Activated gamma-delta T cell (primary cell): ENCODE results near the gene NARS2.

ENCODE experiments used
- DNase-seq: peaks from one replicate; lab custom pipeline; 2025; lab: John Stamatoyannopoulos, UW

Gene NARS2

DNA sequence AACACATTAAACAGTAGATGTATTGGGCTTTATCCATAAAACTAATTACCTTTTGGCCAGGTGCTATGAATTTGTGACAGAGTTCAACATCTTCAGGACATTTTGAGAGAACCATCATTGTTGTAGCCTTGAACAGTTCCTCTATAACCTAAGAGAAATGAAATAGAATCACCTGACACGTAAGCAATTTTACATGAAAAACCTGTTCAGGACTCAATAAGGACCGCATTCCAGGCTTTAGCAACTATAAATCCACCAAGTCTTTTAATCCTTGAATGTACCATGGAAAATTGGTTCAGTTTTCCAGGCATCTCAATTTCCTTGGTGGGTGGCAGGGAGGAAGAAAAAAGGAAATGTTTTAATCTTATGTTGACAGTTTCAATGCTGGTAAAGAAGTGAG lies 96.1 kb downstream of the NARS2 start:
- DNase-seq, result no peak

GRCh38 chr11:78476066-78476465 lies 98.6 kb downstream of the NARS2 start:
- DNase-seq, result no peak

GRCh38 chr11:78474451-78474850 lies 100.2 kb downstream of the NARS2 start:
- DNase-seq, result no peak

DNA sequence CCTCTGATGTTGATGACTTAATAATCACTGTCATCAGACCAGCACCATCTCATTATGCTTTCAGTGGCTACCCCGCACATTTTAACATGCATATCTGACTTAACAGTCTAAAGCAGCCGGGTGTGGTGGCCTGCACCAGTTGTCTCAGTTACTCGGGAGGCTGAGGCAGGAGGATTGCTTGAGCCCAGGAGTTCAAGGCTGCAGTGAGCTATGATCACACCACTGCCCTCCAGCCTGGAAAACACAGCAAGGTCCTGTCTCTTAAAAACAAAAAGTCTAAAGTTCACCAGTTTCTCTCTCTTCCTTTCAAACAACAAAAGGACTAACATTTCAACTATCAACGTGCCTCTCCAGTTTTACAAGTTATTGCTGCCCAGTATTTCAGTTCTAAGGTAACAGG lies 101.8 kb downstream of the NARS2 start:
- no peak for DNase-seq

DNA sequence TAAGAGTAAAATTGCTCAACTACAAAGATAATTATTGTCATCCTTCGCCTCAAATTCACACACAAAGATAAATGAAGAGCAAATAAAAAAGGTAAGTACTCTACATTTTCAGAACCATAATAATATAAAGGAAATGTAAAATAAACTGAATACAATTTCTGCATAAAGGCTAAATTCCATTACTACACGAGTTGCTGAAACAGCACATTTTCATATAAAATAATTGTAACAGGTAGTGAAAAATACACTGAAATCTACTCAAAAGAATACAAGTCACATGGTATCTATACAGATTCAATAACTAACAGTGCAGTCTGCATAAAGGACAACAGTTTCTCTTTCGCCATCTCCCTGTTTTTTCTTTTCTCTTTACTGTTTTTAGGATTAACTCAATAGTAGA lies 102.3 kb downstream of the NARS2 start:
- no peak for DNase-seq

DNA sequence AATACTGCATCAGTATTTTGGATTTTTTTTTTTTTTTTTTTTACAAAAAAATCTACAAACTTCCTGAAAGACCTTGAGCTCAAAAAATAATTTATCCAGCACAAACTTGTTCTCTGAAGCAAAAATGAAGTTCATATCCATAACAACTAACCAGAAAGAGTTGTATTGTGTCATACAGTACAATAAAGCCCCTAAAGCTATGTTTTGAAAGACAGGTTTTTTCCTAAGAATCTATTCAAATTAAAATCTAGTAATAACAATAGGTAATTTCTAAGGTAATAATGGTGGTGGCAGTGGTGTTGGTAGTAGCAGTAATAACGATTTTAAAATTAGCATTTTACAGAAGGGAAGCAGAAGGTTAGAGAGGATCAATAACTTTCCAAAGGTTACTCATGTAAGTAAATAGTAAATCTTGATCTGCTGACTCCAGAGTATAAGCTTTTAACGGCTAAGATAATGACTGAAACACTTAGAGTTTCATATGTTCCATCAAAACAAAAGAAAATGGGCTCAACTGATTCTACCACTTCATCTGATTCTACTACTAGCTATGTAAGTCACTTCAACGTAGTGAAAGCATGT lies 103.7 kb downstream of the NARS2 start:
- DNase-seq, result no peak

DNA sequence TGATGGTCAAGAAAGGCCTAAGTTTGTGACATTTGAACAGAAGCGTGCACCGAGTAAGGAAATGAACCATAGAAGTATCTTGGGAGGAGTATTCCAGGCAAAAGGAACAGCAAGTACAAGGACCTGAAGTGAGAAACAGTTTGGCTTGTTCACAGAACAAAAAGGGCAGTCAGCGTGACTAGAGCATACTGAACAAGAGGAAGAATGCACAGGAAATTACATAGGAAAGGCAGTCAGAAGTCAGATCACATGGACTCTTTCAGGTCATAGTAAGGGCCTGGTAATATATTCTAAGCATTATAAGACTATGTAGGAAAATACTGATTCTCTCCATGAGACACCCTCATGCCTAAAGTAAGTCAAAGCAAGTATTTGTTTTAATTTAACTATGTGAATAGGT lies 104.8 kb downstream of the NARS2 start:
- no peak for DNase-seq

- DNase-seq, result no peak
Measured at GRCh38 chr11:78467931-78468330, 106.7 kb downstream of the NARS2 start.

DNA sequence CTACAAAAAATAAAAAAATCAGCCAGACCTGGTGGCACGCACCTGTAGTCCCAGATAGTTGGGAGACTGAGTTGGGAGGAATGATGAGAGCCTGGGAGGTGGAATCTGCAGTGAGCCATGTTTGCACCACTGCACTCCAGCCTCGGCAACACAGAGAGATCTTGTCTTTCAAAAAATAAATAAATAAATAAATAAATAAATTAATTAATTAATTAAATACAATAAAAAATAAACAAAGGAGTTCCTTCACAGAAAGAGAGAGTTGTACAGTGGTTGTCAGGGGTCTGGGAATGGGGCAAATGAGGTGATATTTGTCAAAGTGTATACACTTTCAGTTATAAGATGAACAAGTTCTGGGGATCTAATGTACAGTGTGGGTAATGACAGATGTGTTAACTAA lies 107.3 kb downstream of the NARS2 start:
- no peak for DNase-seq

DNA sequence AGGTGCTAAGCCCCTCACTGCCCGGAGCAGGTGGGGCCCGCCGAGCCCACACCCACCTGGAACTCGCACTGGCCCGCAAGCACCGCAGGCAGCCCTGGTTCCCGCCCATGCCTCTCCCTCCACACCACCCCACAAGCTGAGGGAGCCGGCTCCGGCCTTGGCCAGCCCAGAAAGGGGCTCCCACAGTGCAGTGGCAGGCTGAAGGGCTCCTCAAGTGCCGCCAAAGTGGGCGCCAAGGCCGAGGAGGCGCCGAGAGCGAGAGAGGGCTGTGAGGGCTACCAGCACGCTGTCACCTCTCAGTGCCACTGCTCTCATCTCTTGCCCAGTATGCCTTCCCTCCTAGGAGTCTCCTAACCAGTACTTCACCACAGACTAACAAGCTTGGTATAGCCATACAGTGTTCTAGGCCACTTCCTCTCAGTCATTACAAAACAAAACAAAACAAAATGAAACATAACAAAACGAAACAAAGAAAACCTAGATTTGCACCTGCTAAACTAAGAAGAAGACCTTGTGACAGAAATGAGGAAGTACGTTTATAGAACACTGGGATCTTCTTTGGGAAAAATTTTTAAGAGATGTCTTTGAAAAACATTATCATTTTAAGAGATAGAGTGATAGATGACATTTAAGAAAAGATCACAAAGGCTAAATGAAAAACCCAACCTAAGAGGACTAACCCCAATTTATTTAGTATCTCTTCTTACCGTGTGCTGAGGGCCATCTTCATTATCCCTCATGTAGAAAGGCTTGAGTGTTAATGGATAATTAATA lies 109.3 kb downstream of the NARS2 start:
- DNase-seq, result peak; percentile 20

DNA sequence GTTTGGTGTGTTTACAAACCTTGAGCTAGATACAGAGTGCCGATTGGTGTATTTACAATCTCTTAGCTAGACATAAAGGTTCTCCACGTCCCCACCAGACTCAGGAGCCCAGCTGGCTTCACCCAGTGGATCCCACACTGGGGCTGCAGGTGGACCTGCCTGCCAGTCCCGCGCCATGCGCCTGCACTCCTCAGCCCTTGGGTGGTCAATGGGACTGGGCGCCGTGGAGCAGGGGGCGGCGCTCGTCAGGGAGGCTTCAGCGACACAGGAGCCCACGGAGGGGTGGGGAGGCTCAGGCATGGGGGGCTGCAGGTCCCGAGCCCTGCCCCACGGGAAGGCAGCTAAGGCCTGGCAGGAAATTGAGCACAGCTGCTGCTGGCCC lies 109.9 kb downstream of the NARS2 start:
- peak; percentile 14 for DNase-seq

DNA sequence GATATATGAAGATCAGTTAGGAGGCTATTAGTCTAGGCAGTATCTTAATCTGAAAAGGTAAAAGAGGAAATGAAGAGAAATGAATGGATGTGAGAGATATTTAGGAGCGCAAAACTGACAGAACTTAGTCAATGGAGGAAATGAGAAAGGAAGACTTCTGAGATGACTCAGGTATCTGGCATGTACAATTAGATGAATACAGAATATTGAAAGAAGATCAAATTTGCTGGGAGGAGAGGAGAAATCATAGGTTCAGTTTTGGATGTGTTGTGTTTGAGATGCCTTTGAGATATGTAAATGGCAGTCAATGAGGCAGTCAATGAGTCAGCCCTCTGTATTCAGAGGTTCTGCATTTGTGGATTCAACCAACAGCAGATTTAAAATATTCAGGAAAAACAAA lies 114.2 kb downstream of the NARS2 start:
- no peak for DNase-seq

GRCh38 chr11:78459738-78460137 lies 114.9 kb downstream of the NARS2 start:
- DNase-seq, result no peak

GRCh38 chr11:78457448-78457847 lies 117.2 kb downstream of the NARS2 start:
- no peak for DNase-seq

DNA sequence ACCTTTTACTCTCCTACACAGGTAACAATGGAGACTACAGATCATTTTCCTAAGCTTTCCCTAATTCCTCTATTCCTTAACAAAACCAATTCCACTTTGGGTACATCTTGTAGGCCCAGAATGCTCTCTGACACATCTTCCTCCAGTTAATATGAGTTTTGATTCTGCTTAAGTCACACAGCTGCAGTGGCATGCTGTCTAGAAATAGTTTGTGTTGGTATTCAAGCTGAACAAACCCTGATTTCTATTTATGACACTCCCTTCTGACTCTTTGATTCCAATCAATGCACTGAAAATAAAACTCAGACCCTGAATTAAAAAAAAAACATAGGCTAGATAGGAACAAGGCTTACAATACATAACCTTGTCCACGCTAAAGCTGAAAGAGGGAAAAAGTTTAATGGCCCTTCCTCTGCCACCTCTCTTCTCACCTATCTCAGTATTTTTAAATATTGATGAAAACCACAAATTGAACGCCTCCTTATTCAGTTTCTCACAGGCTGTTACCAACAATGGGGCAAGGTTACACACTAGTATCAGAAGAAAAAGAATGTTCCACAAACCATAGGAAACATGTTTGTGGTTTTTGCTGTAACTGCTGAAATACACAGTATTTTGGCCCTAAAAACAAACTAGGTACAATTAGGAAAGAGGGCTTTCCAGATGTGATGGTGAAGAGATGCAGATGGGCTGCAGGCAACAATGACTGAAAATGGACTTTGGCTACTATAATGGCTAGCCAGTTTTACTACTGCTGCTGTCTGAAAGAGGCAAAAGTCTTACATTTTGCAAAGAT lies 121.3 kb downstream of the NARS2 start:
- no peak for DNase-seq

GRCh38 chr11:78451371-78452150 lies 123.1 kb downstream of the NARS2 start:
- no peak for DNase-seq

- DNase-seq, result no peak
Measured at GRCh38 chr11:78450866-78451265, 123.8 kb downstream of the NARS2 start.

DNA sequence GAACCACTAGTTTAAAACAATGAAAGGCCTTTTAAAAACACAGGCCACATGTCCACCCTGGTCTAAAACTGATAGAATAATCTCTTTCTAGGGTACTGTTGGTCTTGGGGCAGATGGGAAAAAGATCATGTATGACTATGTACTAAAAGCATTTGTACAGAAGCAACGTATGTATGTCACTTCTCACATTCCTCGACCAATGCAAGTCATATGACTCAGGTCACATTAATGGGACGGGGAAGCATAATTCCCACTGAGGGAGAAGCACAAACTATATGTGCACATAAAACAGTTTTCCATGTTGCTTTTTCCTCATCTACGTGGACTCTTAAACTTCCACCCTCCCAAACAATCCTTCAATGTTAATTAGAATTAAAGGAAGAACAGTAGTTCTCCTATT lies 124.8 kb downstream of the NARS2 start:
- no peak for DNase-seq

- DNase-seq, result no peak
Measured at GRCh38 chr11:78446210-78446609, 128.5 kb downstream of the NARS2 start.

GRCh38 chr11:78444726-78445125 lies 129.9 kb downstream of the NARS2 start:
- no peak for DNase-seq

GRCh38 chr11:78441956-78442355 lies 132.7 kb downstream of the NARS2 start:
- no peak for DNase-seq

DNA sequence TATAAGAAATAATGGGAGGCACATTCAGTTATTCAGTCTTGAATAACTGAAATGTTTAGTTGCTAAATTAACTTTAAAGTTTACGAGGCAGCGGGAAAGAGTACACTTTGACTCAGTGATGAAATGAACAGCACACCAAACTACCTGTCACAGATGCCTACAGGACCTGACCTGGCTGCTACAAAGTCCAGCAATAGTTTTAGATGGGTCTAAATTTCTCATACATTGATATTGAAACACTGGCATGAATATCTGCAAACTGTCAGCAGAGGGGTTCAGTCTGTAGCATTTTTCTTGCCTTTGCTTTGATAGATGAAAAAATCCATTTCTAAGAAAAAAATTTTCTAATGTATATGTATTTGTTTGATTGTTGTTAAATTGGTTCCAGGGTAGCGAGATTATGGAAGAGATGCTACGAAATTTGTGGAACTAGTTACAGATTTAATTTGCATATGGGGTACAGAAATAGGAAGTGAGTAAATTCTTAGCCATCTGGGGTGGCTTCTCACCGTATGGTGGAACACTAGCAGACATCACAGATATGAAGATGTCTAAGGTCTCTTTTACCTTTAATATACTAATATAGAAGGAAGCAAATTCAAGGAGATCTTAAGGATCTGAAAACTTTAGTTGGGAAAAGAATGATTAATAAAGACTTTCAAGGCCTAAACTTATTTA lies 136.2 kb downstream of the NARS2 start:
- DNase-seq, result no peak
